Measurements from ENCODE around the gene CREBZF.
"Not testable (repeated sequence)": the region's sequence is repeated elsewhere in the genome, so short reads cannot be mapped to it uniquely, and the experiment has no call there.

Gene CREBZF

DNA sequence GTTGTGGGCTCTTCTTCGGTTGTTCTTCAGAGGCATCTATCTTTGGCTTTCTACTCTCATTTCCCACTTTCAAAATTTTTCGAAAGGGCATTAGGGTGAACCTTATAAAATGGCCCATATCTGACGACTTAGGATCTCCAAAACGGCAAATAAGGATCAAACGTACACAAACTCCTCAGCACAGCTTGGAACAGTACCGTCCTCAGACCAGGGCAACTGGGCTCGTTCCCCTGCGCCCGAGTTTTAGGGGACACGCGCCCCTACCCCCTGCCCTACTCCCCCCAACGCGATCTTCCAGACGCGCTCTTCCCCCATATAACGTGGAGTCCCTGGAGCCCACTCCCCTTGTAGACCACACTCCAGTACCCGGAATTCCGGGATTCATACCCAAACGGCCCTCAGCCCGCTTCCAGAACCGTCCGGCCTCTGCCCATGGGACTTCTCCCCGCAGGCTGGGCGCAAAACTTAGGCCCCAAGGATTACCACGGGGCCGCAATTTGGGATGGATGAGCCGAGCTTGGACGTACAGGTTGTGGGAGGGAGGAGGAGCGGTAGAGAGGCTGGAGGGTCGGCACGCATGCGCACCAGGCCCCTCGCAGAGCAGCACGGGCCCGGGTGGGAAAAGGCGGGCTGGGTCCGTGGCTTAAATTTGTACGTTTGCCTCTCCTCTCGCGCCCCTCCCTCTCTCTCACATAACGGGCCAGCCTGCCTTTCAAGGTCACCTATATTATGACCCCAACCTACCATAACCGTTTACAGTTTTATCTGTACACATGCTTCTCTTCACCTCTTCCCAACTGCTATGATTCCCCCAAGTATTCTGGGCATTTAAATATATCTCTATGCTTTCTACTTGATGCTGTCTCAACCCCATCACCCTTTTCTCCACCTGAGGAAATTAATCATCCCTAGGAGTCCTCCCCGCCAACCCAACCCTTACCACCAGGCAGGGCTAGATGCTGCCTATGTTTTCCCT is 17.7 kb upstream of the CREBZF start:
- H3K9me3 Mint-ChIP-seq = no peaks in the 10 kb centered on the region
- no peaks in the 10 kb centered on the region for H3K36me3 Mint-ChIP-seq
- H3K27ac Mint-ChIP-seq = peak overlapping the region; percentile 90
- peak overlapping the region; percentile 76 for H3K4me3 Mint-ChIP-seq
- peaks cover 17% of the 10 kb centered on the region for H3K4me1 Mint-ChIP-seq
- peaks cover 9% of the 10 kb centered on the region for H3K27me3 Mint-ChIP-seq
- peak; percentile 90 for ATAC-seq

GRCh38 chr11:85680897-85681296 is 16.0 kb upstream of the CREBZF start:
- Mint-ChIP-seq H3K27ac (no peak overlapping the region), H3K4me1 (peaks cover 17% of the 10 kb centered on the region), H3K36me3 (no peaks in the 10 kb centered on the region), H3K27me3 (peaks cover 7% of the 10 kb centered on the region), H3K4me3 (no peak overlapping the region), H3K9me3 (no peaks in the 10 kb centered on the region)
- no peak for ATAC-seq

DNA sequence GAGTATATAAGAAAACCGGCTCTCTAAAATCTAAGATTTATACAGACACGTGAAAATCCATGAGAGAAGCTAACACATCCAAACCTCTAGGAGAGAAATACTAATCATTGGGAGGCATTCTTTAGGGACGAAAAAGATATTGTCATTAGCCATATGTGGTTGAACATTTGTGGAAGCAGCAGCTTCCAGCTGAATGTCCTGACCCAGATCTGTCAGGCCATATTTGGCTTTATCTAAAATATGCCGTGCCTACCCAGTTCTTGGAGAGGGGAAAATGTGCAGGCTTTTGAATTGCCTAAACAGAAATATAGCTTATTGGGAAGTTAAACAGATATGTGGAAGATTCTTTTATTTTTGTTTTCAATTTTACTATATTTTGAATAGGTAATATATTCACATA is 14.6 kb upstream of the CREBZF start:
- peaks cover 3% of the 10 kb centered on the region for H3K9me3 Mint-ChIP-seq
- peaks cover 17% of the 10 kb centered on the region for H3K4me1 Mint-ChIP-seq
- no peaks in the 10 kb centered on the region for H3K27me3 Mint-ChIP-seq
- H3K36me3 Mint-ChIP-seq = no peaks in the 10 kb centered on the region
- H3K27ac Mint-ChIP-seq = no peak overlapping the region
- H3K4me3 Mint-ChIP-seq = no peak overlapping the region
- ATAC-seq = no peak

- H3K9me3 Mint-ChIP-seq = peaks cover 3% of the 10 kb centered on the region
- no peak for ATAC-seq
- no peaks in the 10 kb centered on the region for H3K27me3 Mint-ChIP-seq
- H3K4me1 Mint-ChIP-seq = no peaks in the 10 kb centered on the region
- H3K36me3 Mint-ChIP-seq = no peaks in the 10 kb centered on the region
- H3K4me3 Mint-ChIP-seq = no peak overlapping the region
- no peak overlapping the region for H3K27ac Mint-ChIP-seq
Measured at GRCh38 chr11:85673393-85673792, 8.5 kb upstream of the CREBZF start.

DNA sequence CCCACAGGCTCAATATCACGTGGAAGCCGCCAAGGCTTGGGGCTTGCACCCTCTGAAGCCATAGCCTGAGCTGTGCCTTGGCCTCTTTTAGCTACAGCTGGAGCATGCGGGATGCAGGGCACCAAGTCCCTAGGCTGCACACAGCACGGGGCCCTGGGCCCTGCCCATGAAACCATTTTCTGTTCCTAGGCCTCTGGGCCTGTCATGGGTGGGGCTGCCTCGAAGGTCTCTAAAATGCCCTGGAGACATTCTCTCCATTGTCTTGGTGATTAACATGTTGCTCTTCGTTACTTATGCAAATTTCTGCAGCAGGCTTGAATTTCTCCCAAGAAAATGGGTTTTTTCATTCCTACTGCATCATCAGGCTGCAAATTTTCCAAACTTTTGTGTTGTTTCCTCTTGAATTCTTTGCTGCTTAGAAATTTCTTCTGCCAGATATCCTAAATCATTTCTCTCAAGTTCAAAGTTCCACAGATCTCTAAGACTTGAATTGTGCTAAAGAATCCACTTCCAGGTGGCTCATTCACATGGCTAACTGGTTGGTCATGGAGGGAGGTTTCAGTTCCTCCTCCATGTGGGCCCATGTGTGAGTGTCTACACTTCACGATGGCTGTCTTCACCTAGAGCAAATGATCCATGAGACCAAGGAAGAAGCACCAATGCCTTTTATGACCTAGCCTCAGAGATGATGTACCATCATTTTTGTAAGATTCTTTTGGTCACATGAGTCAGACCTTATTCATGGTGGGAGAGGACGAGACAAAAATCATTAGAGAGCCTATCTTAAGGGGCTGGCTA is 7.4 kb upstream of the CREBZF start:
- H3K9me3 Mint-ChIP-seq = peaks cover 3% of the 10 kb centered on the region
- no peak overlapping the region for H3K4me3 Mint-ChIP-seq
- no peaks in the 10 kb centered on the region for H3K27me3 Mint-ChIP-seq
- no peak overlapping the region for H3K27ac Mint-ChIP-seq
- no peaks in the 10 kb centered on the region for H3K4me1 Mint-ChIP-seq
- ATAC-seq = peak; percentile 16
- H3K36me3 Mint-ChIP-seq = no peaks in the 10 kb centered on the region

DNA sequence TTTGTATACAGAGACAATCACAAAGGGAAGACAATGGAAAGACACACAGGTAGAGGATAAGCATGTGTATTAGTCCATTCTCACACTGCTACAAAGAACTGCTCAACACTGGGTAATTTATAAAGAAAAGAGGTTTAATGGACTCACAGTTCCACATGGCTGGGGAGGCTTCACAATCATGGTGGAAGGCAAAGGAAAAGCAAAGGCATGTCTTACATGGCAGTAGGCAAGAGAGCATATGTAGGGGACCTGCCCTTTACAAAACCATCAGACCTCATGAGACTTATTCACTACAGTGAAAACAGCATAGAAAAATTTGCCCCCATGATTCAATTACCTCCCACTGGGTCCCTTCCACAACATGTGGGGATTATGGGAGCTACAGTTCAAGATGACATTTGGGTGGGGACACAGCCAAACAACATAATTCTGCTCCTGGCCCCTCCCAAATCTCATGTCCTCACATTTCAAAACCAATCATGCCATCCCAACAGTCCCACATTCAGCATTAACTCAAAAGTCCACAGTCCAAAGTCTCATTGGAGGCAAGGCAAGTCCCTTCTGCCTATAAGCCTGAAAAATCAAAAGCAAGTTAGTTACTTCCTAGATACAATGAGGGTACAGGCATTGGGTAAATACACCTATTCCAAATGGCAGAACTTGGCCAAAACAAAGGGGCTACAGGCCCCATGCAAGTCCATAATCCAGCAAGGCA is 6.2 kb upstream of the CREBZF start:
- not testable (repeated sequence) for H3K27ac Mint-ChIP-seq, H3K36me3 Mint-ChIP-seq, H3K4me1 Mint-ChIP-seq, H3K9me3 Mint-ChIP-seq, H3K27me3 Mint-ChIP-seq, H3K4me3 Mint-ChIP-seq, ATAC-seq

GRCh38 chr11:85668157-85668556 is 3.2 kb upstream of the CREBZF start:
- H3K9me3 Mint-ChIP-seq = no peaks in the 10 kb centered on the region
- no peak overlapping the region for H3K27ac Mint-ChIP-seq
- peaks cover 12% of the 10 kb centered on the region for H3K36me3 Mint-ChIP-seq
- H3K4me3 Mint-ChIP-seq = no peak overlapping the region
- peaks cover 14% of the 10 kb centered on the region for H3K4me1 Mint-ChIP-seq
- no peaks in the 10 kb centered on the region for H3K27me3 Mint-ChIP-seq
- ATAC-seq = no peak

DNA sequence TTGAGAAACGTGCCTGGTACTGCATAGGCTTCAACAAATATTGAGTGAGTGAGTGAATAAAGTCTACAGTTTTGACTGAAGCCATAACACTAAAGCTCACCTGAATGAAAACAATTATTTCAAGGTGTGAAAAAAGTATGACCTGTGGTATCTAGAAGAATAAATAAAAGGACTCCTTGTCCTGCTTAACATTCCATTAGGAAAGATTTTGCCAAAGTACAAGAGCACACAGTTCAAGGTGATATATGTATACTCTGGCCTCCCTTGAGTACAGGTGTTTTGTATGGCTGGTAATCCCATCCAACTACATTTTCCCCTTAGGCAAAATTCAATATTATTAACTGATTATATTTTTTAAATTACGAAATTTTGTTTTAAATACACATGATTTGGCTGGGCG is 1.8 kb upstream of the CREBZF start:
- peaks cover 16% of the 10 kb centered on the region for H3K36me3 Mint-ChIP-seq
- peaks cover 19% of the 10 kb centered on the region for H3K4me1 Mint-ChIP-seq
- no peak overlapping the region for H3K4me3 Mint-ChIP-seq
- no peaks in the 10 kb centered on the region for H3K9me3 Mint-ChIP-seq
- no peak overlapping the region for H3K27ac Mint-ChIP-seq
- no peaks in the 10 kb centered on the region for H3K27me3 Mint-ChIP-seq
- ATAC-seq = no peak

DNA sequence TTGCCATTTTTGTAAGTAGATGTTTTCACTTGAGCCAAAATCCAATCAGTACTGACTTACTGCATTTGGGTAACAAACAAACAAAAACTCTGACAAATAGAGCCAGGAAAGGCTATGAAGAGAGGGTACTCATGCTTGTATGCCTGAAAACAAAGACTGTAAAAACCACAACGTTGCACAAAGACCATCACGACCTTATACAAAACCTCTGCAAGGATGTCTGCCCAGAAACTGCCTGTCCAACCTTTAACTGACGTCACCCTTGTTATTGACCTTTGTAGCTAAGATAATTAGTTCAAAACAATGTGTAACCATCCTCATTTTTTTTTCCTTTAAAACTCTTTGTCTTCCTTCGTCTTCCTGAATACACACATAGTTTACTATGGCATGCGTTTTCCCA is 804 bp upstream of the CREBZF start:
- H3K36me3 Mint-ChIP-seq = peaks cover 24% of the 10 kb centered on the region
- no peaks in the 10 kb centered on the region for H3K27me3 Mint-ChIP-seq
- peaks cover 26% of the 10 kb centered on the region for H3K4me1 Mint-ChIP-seq
- ATAC-seq = no peak
- peak overlapping the region; percentile 91 for H3K27ac Mint-ChIP-seq
- H3K4me3 Mint-ChIP-seq = no peak overlapping the region
- no peaks in the 10 kb centered on the region for H3K9me3 Mint-ChIP-seq

- peak overlapping the region; percentile 91 for H3K27ac Mint-ChIP-seq
- H3K9me3 Mint-ChIP-seq = no peaks in the 10 kb centered on the region
- H3K36me3 Mint-ChIP-seq = peaks cover 39% of the 10 kb centered on the region
- peak; percentile 83 for ATAC-seq
- peak overlapping the region; percentile 96 for H3K4me3 Mint-ChIP-seq
- no peaks in the 10 kb centered on the region for H3K27me3 Mint-ChIP-seq
- H3K4me1 Mint-ChIP-seq = peaks cover 41% of the 10 kb centered on the region
Measured at GRCh38 chr11:85663753-85664614, 945 bp downstream of the CREBZF start.

- no peak for ATAC-seq
- Mint-ChIP-seq H3K4me3 (peak overlapping the region; percentile 96), H3K36me3 (peaks cover 39% of the 10 kb centered on the region), H3K27ac (peak overlapping the region; percentile 91), H3K4me1 (peaks cover 41% of the 10 kb centered on the region), H3K27me3 (no peaks in the 10 kb centered on the region), H3K9me3 (no peaks in the 10 kb centered on the region)
Measured at GRCh38 chr11:85663080-85663752, 1.7 kb downstream of the CREBZF start.

GRCh38 chr11:85661972-85662664 is 2.8 kb downstream of the CREBZF start:
- Mint-ChIP-seq H3K4me3 (peak overlapping the region; percentile 41), H3K27me3 (no peaks in the 10 kb centered on the region), H3K4me1 (peaks cover 41% of the 10 kb centered on the region), H3K9me3 (no peaks in the 10 kb centered on the region), H3K27ac (no peak overlapping the region), H3K36me3 (peaks cover 39% of the 10 kb centered on the region)
- no peak for ATAC-seq

DNA sequence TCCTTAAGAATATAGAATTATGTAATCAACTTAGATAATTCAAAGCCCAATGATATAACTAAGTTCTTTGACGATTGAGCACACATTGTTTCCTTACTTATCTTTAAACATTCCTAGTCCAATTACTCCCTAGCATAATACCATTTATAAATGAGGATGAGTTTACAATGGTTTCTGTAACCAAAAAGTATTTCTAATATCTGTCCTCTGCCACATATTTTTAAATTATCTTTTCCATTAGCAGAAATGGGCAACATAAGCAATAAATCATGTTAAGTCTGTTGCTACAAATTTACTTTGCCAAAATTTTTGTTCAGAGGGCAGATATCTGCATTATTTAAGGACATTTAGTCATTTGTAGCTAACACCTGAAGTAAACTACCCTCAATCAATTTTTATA is 6.7 kb downstream of the CREBZF start:
- H3K4me1 Mint-ChIP-seq = peaks cover 32% of the 10 kb centered on the region
- H3K27me3 Mint-ChIP-seq = no peaks in the 10 kb centered on the region
- no peak for ATAC-seq
- H3K36me3 Mint-ChIP-seq = peaks cover 34% of the 10 kb centered on the region
- H3K27ac Mint-ChIP-seq = no peak overlapping the region
- H3K4me3 Mint-ChIP-seq = no peak overlapping the region
- no peaks in the 10 kb centered on the region for H3K9me3 Mint-ChIP-seq
